Measurements from ENCODE around the gene CBX8. TPM values are rescaled to one million over a fixed set of nuclear protein-coding genes. Genes with fewer than 3 reads are reported as not detected.

Gene CBX8
- total and polyA plus RNA-seq, 2 of the 13 experiments (the other 11 are each of a cell fraction or from before 2014, with no cell fraction given): 0.34 to 12.6 TPM

- TF ChIP-seq, protein P1, sequence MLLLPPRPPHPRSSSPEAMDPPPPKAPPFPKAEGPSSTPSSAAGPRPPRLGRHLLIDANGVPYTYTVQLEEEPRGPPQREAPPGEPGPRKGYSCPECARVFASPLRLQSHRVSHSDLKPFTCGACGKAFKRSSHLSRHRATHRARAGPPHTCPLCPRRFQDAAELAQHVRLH (CRISPR knock-in tag; IDR thresholded peaks at IDR 0.05; ENCODE audit: borderline replicate concordance, low read depth): no peak
- TF ChIP-seq AKAP8 (CRISPR knock-in tag; IDR thresholded peaks at IDR 0.05) (no peak), AHR (CRISPR knock-in tag; IDR thresholded peaks at IDR 0.05) (no peak), RFX5 (IDR thresholded peaks at IDR 0.05; ENCODE audit: low read depth, low read length) (no peak), ZSCAN22 (CRISPR knock-in tag; IDR thresholded peaks at IDR 0.05) (no peak), HOXA5 (CRISPR knock-in tag; IDR thresholded peaks at IDR 0.05) (0 out of 2 replicates have a peak, but pooled peaks have one; percentile 17), AHDC1 (CRISPR knock-in tag; IDR thresholded peaks at IDR 0.05; ENCODE audit: borderline replicate concordance) (no peak), RBM39 (IDR thresholded peaks at IDR 0.05; ENCODE audit: low read depth, low read length, poor library complexity, severe bottlenecking) (peak; percentile 87), ZNF256 (CRISPR knock-in tag; conservative IDR thresholded peaks at IDR 0.05) (no peak), PITX1 (CRISPR knock-in tag; IDR thresholded peaks at IDR 0.05) (0 out of 2 replicates have a peak, but pooled peaks have one; percentile 19), REPIN1 (CRISPR knock-in tag; IDR thresholded peaks at IDR 0.05; ENCODE audit: borderline replicate concordance, low read depth) (no peak)
- TF ChIP-seq, protein P2, sequence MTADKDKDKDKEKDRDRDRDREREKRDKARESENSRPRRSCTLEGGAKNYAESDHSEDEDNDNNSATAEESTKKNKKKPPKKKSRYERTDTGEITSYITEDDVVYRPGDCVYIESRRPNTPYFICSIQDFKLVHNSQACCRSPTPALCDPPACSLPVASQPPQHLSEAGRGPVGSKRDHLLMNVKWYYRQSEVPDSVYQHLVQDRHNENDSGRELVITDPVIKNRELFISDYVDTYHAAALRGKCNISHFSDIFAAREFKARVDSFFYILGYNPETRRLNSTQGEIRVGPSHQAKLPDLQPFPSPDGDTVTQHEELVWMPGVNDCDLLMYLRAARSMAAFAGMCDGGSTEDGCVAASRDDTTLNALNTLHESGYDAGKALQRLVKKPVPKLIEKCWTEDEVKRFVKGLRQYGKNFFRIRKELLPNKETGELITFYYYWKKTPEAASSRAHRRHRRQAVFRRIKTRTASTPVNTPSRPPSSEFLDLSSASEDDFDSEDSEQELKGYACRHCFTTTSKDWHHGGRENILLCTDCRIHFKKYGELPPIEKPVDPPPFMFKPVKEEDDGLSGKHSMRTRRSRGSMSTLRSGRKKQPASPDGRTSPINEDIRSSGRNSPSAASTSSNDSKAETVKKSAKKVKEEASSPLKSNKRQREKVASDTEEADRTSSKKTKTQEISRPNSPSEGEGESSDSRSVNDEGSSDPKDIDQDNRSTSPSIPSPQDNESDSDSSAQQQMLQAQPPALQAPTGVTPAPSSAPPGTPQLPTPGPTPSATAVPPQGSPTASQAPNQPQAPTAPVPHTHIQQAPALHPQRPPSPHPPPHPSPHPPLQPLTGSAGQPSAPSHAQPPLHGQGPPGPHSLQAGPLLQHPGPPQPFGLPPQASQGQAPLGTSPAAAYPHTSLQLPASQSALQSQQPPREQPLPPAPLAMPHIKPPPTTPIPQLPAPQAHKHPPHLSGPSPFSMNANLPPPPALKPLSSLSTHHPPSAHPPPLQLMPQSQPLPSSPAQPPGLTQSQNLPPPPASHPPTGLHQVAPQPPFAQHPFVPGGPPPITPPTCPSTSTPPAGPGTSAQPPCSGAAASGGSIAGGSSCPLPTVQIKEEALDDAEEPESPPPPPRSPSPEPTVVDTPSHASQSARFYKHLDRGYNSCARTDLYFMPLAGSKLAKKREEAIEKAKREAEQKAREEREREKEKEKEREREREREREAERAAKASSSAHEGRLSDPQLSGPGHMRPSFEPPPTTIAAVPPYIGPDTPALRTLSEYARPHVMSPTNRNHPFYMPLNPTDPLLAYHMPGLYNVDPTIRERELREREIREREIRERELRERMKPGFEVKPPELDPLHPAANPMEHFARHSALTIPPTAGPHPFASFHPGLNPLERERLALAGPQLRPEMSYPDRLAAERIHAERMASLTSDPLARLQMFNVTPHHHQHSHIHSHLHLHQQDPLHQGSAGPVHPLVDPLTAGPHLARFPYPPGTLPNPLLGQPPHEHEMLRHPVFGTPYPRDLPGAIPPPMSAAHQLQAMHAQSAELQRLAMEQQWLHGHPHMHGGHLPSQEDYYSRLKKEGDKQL (CRISPR knock-in tag; IDR thresholded peaks at IDR 0.05; ENCODE audit: low read depth): no peak
- TF ChIP-seq, protein P3, sequence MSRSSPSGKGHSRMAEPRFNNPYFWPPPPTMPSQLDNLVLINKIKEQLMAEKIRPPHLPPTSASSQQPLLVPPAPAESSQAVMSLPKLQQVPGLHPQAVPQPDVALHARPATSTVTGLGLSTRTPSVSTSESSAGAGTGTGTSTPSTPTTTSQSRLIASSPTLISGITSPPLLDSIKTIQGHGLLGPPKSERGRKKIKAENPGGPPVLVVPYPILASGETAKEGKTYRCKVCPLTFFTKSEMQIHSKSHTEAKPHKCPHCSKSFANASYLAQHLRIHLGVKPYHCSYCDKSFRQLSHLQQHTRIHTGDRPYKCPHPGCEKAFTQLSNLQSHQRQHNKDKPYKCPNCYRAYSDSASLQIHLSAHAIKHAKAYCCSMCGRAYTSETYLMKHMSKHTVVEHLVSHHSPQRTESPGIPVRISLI (CRISPR knock-in tag; IDR thresholded peaks at IDR 0.05; ENCODE audit: borderline replicate concordance): peak; percentile 73
- TF ChIP-seq, protein P4, sequence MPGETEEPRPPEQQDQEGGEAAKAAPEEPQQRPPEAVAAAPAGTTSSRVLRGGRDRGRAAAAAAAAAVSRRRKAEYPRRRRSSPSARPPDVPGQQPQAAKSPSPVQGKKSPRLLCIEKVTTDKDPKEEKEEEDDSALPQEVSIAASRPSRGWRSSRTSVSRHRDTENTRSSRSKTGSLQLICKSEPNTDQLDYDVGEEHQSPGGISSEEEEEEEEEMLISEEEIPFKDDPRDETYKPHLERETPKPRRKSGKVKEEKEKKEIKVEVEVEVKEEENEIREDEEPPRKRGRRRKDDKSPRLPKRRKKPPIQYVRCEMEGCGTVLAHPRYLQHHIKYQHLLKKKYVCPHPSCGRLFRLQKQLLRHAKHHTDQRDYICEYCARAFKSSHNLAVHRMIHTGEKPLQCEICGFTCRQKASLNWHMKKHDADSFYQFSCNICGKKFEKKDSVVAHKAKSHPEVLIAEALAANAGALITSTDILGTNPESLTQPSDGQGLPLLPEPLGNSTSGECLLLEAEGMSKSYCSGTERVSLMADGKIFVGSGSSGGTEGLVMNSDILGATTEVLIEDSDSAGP (CRISPR knock-in tag; IDR thresholded peaks at IDR 0.05; ENCODE audit: borderline replicate concordance): peak; percentile 39; the same call in 1 of the 2 replicates
Observed at GRCh38 chr17:79778504-79779083, 18.3 kb downstream of the CBX8 start (continued).

Data from HepG2 (cell line).